Smooth muscle cell (in vitro differentiated cells): ENCODE results near the gene E2F2. TPM values are rescaled to one million over a fixed set of nuclear protein-coding genes. Genes with fewer than 3 reads are reported as not detected.

Source experiments
- DNase-seq: peaks from one replicate; lab custom pipeline; 2025; ENCODE audit not compliant: unreplicated experiment; lab: John Stamatoyannopoulos, UW
- H2AFZ ChIP-seq: fragments of 200-600 bp; sonication (generic); 2 replicates; pipeline ENCODE4 v1.6.0; 2016; ENCODE audit warnings: antibody characterized with exemption, low read depth, mild to moderate bottlenecking
- H3F3A ChIP-seq: fragments of 200-600 bp; sonication (generic); 2 replicates; pipeline ENCODE4 v1.6.0; 2017; ENCODE audit warnings: antibody characterized with exemption, low read depth
- H3K27ac ChIP-seq: fragments of 200-600 bp; sonication (generic); 2 replicates; pipeline ENCODE4 v1.5.1; 2016; ENCODE audit warnings: low read depth, mild to moderate bottlenecking
- H3K27me3 ChIP-seq: fragments of 200-600 bp; sonication (generic); 2 replicates; pipeline ENCODE4 v1.6.1; 2016; ENCODE audit warnings: low read depth, mild to moderate bottlenecking
- H3K36me3 ChIP-seq: fragments of 200-600 bp; sonication (generic); 2 replicates; pipeline ENCODE4 v1.5.1; 2016; ENCODE audit warnings: low read depth
- H3K4me1 ChIP-seq: fragments of 200-600 bp; sonication (generic); 2 replicates; pipeline ENCODE4 v1.5.1; 2016; ENCODE audit warnings: low read depth
- H3K4me2 ChIP-seq: fragments of 200-600 bp; sonication (generic); 2 replicates; pipeline ENCODE4 v1.6.0; 2016; ENCODE audit warnings: mild to moderate bottlenecking
- H3K4me3 ChIP-seq: fragments of 200-600 bp; sonication (generic); 2 replicates; pipeline ENCODE4 v1.5.1; 2016; ENCODE audit warnings: mild to moderate bottlenecking
- H3K79me2 ChIP-seq: fragments of 200-600 bp; sonication (generic); 2 replicates; pipeline ENCODE4 v1.6.0; 2016; ENCODE audit warnings: low read depth, mild to moderate bottlenecking
- H3K9ac ChIP-seq: fragments of 200-600 bp; sonication (generic); 2 replicates; pipeline ENCODE4 v1.6.0; 2016; ENCODE audit warnings: low read depth
- H3K9me3 ChIP-seq: fragments of 200-600 bp; sonication (generic); replicated peaks from 2 replicates; pipeline ENCODE4 v1.5.1; 2016; ENCODE audit warnings: low read depth
- H4K20me1 ChIP-seq: fragments of 200-600 bp; sonication (generic); 2 replicates; pipeline ENCODE4 v1.6.0; 2016; ENCODE audit warnings: low read depth
- CTCF ChIP-seq: fragments of 200-600 bp; sonication (generic); IDR thresholded peaks from 2 replicates; pipeline ENCODE4 v1.5.1; 2017; ENCODE audit warnings: borderline replicate concordance, mild to moderate bottlenecking, antibody characterized with exemption; ENCODE audit not compliant: insufficient read depth, poor library complexity, severe bottlenecking
- WGBS: methylation state at CpG from one replicate; pipeline ENCODE4 v1.1.7; 2016; ENCODE audit warnings: low lambda C conversion rate; 5-methylcytosine and 5-hydroxymethylcytosine counted together
- polyA plus RNA-seq: library from polyadenylated mRNA; unstranded; fragments of >200 nt; fragmentation: Nextera tagmentation; extraction: Ambion mirVana; gene quantifications from 2 replicates; pipeline ENCODE4 v1.2.1, GENCODE V29; 2016
- total RNA-seq: library from RNA; depleted of rRNA; stranded (reverse); fragments of >200 nt; gene quantifications from 2 replicates; pipeline ENCODE4 v1.2.3, GENCODE V29; 2014

E2F2 gene
- total and polyA plus RNA-seq, 2 experiments from 2014 or later = 0.63 to 1.4 TPM

GRCh38 chr1:23537296-23537973, 6.4 kb upstream of the E2F2 start:
- Histone ChIP-seq H3K36me3 (no peaks in the 10 kb centered on the region), H2AFZ (no peak overlapping the region), H3F3A (no peaks in the 10 kb centered on the region), H3K79me2 (no peaks in the 10 kb centered on the region), H3K4me2 (no peak overlapping the region), H3K9ac (no peak overlapping the region), H4K20me1 (no peaks in the 10 kb centered on the region), H3K27me3 (no peaks in the 10 kb centered on the region), H3K27ac (no peak overlapping the region), H3K4me3 (no peak overlapping the region), H3K9me3 (no peaks in the 10 kb centered on the region), H3K4me1 (no peaks in the 10 kb centered on the region)
- WGBS = 87% methylated on average over 9 of the region's 9 CpGs
- DNase-seq = no peak
- no peak for TF ChIP-seq CTCF

GRCh38 chr1:23533246-23534023, 2.4 kb upstream of the E2F2 start:
- no peak for DNase-seq
- peaks cover 21% of the 10 kb centered on the region for H3K4me1 ChIP-seq
- no peak overlapping the region for H3K27ac ChIP-seq
- H3K4me2 ChIP-seq = no peak overlapping the region
- TF ChIP-seq CTCF = no peak
- no peaks in the 10 kb centered on the region for H3K9me3 ChIP-seq
- peaks cover 4% of the 10 kb centered on the region for H3K27me3 ChIP-seq
- no peaks in the 10 kb centered on the region for H3K79me2 ChIP-seq
- WGBS = 73% methylated on average over 6 of the region's 6 CpGs
- no peaks in the 10 kb centered on the region for H3K36me3 ChIP-seq
- H3K9ac ChIP-seq = no peak overlapping the region
- no peak overlapping the region for H2AFZ ChIP-seq
- no peaks in the 10 kb centered on the region for H4K20me1 ChIP-seq
- no peak overlapping the region for H3K4me3 ChIP-seq
- no peaks in the 10 kb centered on the region for H3F3A ChIP-seq

GRCh38 chr1:23531562-23532094, 595 bp upstream of the E2F2 start:
- H2AFZ ChIP-seq = peak overlapping the region; percentile 78
- TF ChIP-seq CTCF = no peak
- H3K4me1 ChIP-seq = peaks cover 21% of the 10 kb centered on the region
- DNase-seq = no peak
- H3K27me3 ChIP-seq = peaks cover 4% of the 10 kb centered on the region
- no peak overlapping the region for H3K9ac ChIP-seq
- H3K4me3 ChIP-seq = peak overlapping the region; percentile 65
- H4K20me1 ChIP-seq = no peaks in the 10 kb centered on the region
- H3F3A ChIP-seq = no peaks in the 10 kb centered on the region
- H3K4me2 ChIP-seq = peak overlapping the region; percentile 99
- H3K27ac ChIP-seq = no peak overlapping the region
- no peaks in the 10 kb centered on the region for H3K79me2 ChIP-seq
- H3K9me3 ChIP-seq = no peaks in the 10 kb centered on the region
- WGBS = 32% methylated on average over 5 of the region's 5 CpGs
- H3K36me3 ChIP-seq = no peaks in the 10 kb centered on the region
